Body of pancreas (tissue), 4 donors: ENCODE results near the gene DST. TPM values are rescaled to one million over a fixed set of nuclear protein-coding genes. Genes with fewer than 3 reads are reported as not detected.

Source experiments
- ATAC-seq: fragments of 150-250 bp; one replicate; pipeline ENCODE4 v1.9.1; 2016
- DNase-seq, 4 donors: peaks; one replicate each; pipeline ENCODE4 v3.0.0-alpha.2; 2019
- H3K27ac ChIP-seq, 4 donors: fragments of 200-600 bp; sonication (generic); 1 replicate in 3 of 4; 2 replicates in 1 of 4; pipeline versions ENCODE4 v1.5.1 to v1.6.1; 2016 to 2019; ENCODE audit warnings: mild to moderate bottlenecking in 1 of 4, mixed read lengths in 1 of 4, moderate library complexity in 1 of 4
- H3K27me3 ChIP-seq, 2 donors: fragments of 200-600 bp; sonication (generic); one replicate each; pipeline ENCODE4 v1.6.0; 2016; ENCODE audit warnings: mild to moderate bottlenecking in 1 of 2
- H3K36me3 ChIP-seq, 2 donors: fragments of 200-600 bp; sonication (generic); replicated peaks in 1 of 2; 2 replicates each; pipeline ENCODE4 v1.5.1; 2016; ENCODE audit warnings: low read depth in 2 of 2; ENCODE audit not compliant: insufficient read depth in 1 of 2
- H3K4me1 ChIP-seq: fragments of 200-600 bp; sonication (generic); one replicate; pipeline ENCODE4 v1.6.0; 2016
- H3K4me3 ChIP-seq, 2 donors: fragments of 200-600 bp; sonication (generic); 1 replicate in 1 of 2; 2 replicates in 1 of 2; pipeline ENCODE4 v1.5.1; 2016 to 2019
- H3K9me3 ChIP-seq, 3 donors: fragments of 200-600 bp; sonication (generic); 1 replicate in 2 of 3; 2 replicates in 1 of 3; pipeline ENCODE4 v1.5.1; 2016
- POLR2A ChIP-seq, 3 donors: fragments of 450-650 bp; IDR thresholded peaks; one replicate each; pipeline ENCODE4 v1.6.1; 2016; ENCODE audit warnings: antibody characterized with exemption in 3 of 3, mild to moderate bottlenecking in 2 of 3
- WGBS, 2 donors: methylation state at CpG; one replicate each; pipeline ENCODE4 v1.1.5; 2017; 5-methylcytosine and 5-hydroxymethylcytosine counted together
- intact Hi-C: fragments of 100-400 bp; cut with DNase I; formaldehyde crosslinking; loops from one replicate; pipeline ENCODE4 v1.15.1; 2023
- total RNA-seq, 2 donors: library from RNA; depleted of rRNA; stranded (reverse); fragments of >200 nt; gene quantifications; one replicate each; pipeline ENCODE4 v1.1.0, GENCODE V29; 2016
- TF ChIP-seq, protein P1 (sequence below), 7 experiments: fragments of 450-650 bp in 4 of 7; fragments of 200-600 bp in 3 of 7; sonication (generic) in 3 of 7; IDR thresholded peaks; one replicate each; pipeline ENCODE4 v1.5.1; 2016 to 2019; ENCODE audit warnings: antibody characterized with exemption in 7 of 7

DST gene
- total RNA-seq, 2 donors from 2014 or later = 105 to 117 TPM

DNA sequence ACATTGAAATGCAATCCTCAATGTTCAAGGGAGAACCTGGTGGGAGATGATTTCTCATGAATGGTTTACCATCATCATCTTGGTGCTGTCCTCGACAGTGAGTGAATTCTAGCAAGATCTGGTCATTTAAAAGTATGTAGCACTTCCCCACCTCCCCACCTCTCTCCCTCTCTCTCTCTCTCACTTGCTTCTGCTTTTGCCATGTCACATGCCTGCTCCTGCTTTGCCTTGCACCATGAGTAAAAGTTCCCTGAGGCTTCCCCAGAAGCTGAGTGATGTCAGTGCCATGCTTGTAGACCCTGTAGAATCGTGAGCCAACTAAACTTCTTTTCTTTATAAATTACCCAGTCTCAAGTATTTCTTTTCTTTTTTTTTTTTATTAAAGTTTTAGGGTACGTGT is 60.5 kb downstream of the DST start:
- ATAC-seq = no peak
- no peaks in the 10 kb centered on the region for H3K27me3 ChIP-seq
- no peaks in the 10 kb centered on the region for H3K36me3 ChIP-seq
- no peak overlapping the region for H3K27ac ChIP-seq
- 57 to 71% methylated on average over 3 of the region's 3 CpGs for WGBS, 2 donors
- intact Hi-C loops = no loop called here
- TF ChIP-seq, protein P1, sequence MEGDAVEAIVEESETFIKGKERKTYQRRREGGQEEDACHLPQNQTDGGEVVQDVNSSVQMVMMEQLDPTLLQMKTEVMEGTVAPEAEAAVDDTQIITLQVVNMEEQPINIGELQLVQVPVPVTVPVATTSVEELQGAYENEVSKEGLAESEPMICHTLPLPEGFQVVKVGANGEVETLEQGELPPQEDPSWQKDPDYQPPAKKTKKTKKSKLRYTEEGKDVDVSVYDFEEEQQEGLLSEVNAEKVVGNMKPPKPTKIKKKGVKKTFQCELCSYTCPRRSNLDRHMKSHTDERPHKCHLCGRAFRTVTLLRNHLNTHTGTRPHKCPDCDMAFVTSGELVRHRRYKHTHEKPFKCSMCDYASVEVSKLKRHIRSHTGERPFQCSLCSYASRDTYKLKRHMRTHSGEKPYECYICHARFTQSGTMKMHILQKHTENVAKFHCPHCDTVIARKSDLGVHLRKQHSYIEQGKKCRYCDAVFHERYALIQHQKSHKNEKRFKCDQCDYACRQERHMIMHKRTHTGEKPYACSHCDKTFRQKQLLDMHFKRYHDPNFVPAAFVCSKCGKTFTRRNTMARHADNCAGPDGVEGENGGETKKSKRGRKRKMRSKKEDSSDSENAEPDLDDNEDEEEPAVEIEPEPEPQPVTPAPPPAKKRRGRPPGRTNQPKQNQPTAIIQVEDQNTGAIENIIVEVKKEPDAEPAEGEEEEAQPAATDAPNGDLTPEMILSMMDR (IDR thresholded peaks at IDR 0.05) = no peak
- TF ChIP-seq POLR2A (IDR thresholded peaks at IDR 0.05) = no peak
- H3K4me3 ChIP-seq = no peak overlapping the region
- no peak for DNase-seq
- no peaks in the 10 kb centered on the region for H3K4me1 ChIP-seq
- H3K9me3 ChIP-seq = no peaks in the 10 kb centered on the region

DNA sequence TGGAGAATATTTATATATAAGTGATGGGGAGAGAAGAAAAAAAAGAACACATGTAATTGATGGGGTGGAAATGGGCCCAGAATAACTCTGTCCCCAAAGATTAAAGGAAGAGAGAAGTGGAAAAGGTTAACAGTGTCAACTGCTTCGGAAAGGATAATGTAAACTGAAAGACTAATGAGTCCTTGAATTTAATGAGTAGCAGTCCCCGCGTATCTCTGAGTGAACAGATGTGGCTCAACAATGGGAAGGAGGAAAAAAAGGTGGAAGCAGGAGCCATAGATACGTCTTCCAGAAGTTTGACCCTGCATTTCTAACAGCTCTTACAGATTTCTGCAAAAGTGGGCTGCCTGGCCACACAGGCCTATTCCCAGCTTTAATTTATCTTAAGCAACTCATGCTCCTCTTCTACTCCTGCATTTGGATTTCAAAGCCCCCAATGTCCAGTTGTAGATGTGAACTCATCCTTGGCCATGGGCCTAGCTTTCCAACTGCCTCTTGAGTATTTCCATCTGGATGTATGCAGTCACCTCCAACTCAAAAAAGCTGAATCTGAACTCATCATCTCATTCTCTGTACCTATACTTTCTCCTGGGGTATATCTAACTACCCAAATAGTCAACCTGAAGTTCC is 61.3 kb downstream of the DST start:
- Histone ChIP-seq H3K27ac (no peak overlapping the region), H3K36me3 (no peaks in the 10 kb centered on the region), H3K4me3 (no peak overlapping the region), H3K9me3 (no peaks in the 10 kb centered on the region), H3K4me1 (no peaks in the 10 kb centered on the region), H3K27me3 (no peaks in the 10 kb centered on the region)
- ATAC-seq (no peak), DNase-seq (no peak)
- no peak for TF ChIP-seq POLR2A (IDR thresholded peaks at IDR 0.05)
- TF ChIP-seq, protein P1 (IDR thresholded peaks at IDR 0.05) = no peak
- intact Hi-C loops = no loop called here
- 42 to 44% methylated on average over 4 of the region's 4 CpGs for WGBS, 2 donors

DNA sequence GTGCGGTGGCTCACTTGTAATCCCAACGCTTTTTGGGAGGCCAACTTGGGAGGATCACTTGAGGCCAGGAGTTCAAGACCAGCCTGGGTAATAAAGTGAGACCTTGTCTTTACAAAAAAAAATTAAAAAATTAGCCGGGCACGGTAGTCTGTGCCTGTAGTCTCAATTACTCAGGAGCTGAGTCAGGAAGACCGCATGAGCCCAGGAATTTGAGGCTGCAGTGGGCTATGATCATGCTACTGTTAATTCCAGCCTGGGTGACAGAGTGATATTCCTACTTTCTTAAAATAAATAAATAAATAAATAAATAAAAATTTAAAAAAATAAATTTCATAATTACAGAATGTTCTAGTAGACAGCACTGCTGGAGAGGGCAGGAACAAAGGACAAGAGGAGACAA is 62.4 kb downstream of the DST start:
- DNase-seq = no peak
- no peak for ATAC-seq
- H3K4me1 ChIP-seq = no peaks in the 10 kb centered on the region
- H3K4me3 ChIP-seq = no peak overlapping the region
- TF ChIP-seq, protein P1 (IDR thresholded peaks at IDR 0.05) = no peak
- no peak for TF ChIP-seq POLR2A (IDR thresholded peaks at IDR 0.05)
- intact Hi-C loops = no loop called here
- WGBS, 2 donors = 89 to 95% methylated on average over 5 of the region's 5 CpGs
- no peaks in the 10 kb centered on the region for H3K9me3 ChIP-seq
- H3K27me3 ChIP-seq = no peaks in the 10 kb centered on the region
- no peak overlapping the region for H3K27ac ChIP-seq
- no peaks in the 10 kb centered on the region for H3K36me3 ChIP-seq

DNA sequence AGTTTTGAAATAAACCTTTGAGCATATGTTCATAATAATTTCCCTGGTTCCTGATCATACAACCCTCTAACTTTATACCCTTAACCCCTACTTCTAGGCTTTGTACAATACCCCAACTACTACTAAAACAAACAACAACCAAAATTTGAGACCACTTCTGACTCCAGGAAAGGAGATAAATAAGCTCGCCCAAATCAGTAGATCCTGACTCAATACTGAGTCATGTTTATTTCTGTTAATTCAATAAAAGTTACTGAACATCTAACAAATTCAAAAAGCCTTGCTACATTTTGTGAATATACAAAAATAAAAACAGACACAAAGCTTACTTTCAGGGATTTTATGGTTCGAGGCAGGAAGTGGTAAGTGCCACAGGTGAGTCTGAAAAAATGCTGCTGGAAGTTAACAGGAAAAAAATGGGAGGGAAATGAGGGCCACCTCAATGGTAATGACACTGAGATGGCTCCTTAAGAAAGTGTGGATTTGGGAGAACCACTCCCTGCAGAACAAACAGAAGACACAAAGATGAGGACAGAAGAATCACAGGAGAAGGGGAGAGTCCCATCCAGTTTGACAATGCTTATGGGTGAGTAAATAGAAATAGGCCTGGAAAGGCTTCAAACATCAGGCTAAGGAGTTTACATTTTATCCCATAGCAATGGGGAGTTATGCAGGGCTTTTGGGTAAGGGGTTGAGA is 63.4 kb downstream of the DST start:
- no peak for ATAC-seq
- no peak for TF ChIP-seq POLR2A (IDR thresholded peaks at IDR 0.05)
- TF ChIP-seq, protein P1 (IDR thresholded peaks at IDR 0.05) = no peak
- no peaks in the 10 kb centered on the region for H3K9me3 ChIP-seq
- no peak for DNase-seq
- no peaks in the 10 kb centered on the region for H3K36me3 ChIP-seq
- 68 to 75% methylated on average over 2 of the region's 2 CpGs for WGBS, 2 donors
- no peak overlapping the region for H3K27ac ChIP-seq
- no peaks in the 10 kb centered on the region for H3K4me1 ChIP-seq
- no peaks in the 10 kb centered on the region for H3K27me3 ChIP-seq
- H3K4me3 ChIP-seq = no peak overlapping the region
- intact Hi-C loops = no loop called here

DNA sequence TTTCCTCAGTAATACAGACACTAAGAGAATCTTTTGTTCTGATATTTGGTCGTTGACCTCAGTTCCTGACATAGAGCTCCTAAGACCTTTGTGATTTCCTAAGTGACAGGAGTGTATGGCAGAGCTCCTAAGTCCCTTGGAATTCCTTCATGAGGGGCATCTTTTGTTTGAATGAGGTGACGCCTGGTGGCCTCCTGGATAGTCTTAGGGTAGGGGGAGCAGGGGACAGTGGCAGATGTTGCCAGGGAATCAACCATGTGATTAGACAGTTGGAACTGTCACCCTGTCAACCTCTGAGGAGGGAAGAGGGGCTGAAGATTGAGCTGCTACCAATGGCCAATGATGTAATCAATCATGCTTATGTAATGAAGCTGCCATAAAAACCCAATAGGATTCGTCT is 67.0 kb downstream of the DST start:
- intact Hi-C loops = no loop called here
- DNase-seq (no peak), ATAC-seq (no peak)
- Histone ChIP-seq H3K4me1 (no peaks in the 10 kb centered on the region), H3K9me3 (no peaks in the 10 kb centered on the region), H3K36me3 (no peaks in the 10 kb centered on the region), H3K27ac (no peak overlapping the region), H3K27me3 (no peaks in the 10 kb centered on the region), H3K4me3 (no peak overlapping the region)
- 67 to 70% methylated on average over 3 of the region's 3 CpGs for WGBS, 2 donors
- no peak for TF ChIP-seq POLR2A (IDR thresholded peaks at IDR 0.05)
- TF ChIP-seq, protein P1 (IDR thresholded peaks at IDR 0.05) = no peak
